Activated CD4-positive, alpha-beta T cell treated with anti-CD3 and anti-CD28 coated beads for 36 hours (primary cell): ENCODE measurements around the gene SPAAR. TPM values are rescaled to one million over a fixed set of nuclear protein-coding genes. Genes with fewer than 3 reads are reported as not detected.

Source experiments
- ATAC-seq: fragments of 200-7000 bp; cut with Tn5 transposase; one replicate; pipeline ENCODE4 v1.10.0; 2021; ENCODE audit warnings: mild to moderate bottlenecking, moderate library complexity
- CTCF ChIA-PET: fragments of 350-600 bp; sonication (Branson Sonifier 250); formaldehyde crosslinking; loops from one replicate; lab custom pipeline; 2021; ENCODE audit warnings: antibody characterized with exemption; lab: Charles Lee
- POLR2A ChIA-PET: fragments of 350-600 bp; sonication (Branson Sonifier 250); formaldehyde crosslinking; loops from one replicate; lab custom pipeline; 2021; ENCODE audit warnings: antibody characterized with exemption, inconsistent platforms; lab: Charles Lee
- DNase-seq: peaks from one replicate; pipeline ENCODE4 v3.0.0-alpha.2; 2020
- H3K27ac Mint-ChIP-seq: one replicate; pipeline ENCODE4 v1.8.0; 2021; ENCODE audit warnings: mixed read lengths
- H3K27me3 Mint-ChIP-seq: one replicate; pipeline ENCODE4 v1.8.0; 2021; ENCODE audit warnings: mixed read lengths
- H3K36me3 Mint-ChIP-seq: one replicate; pipeline ENCODE4 v1.8.0; 2021; ENCODE audit warnings: low read depth, mixed read lengths
- H3K4me1 Mint-ChIP-seq: one replicate; pipeline ENCODE4 v1.8.0; 2021; ENCODE audit warnings: mixed read lengths
- H3K4me3 Mint-ChIP-seq: one replicate; pipeline ENCODE4 v1.8.0; 2021; ENCODE audit warnings: mild to moderate bottlenecking, moderate library complexity, mixed read lengths
- H3K9me3 Mint-ChIP-seq: one replicate; pipeline ENCODE4 v1.8.0; 2021; ENCODE audit warnings: low read depth, mixed read lengths
- intact Hi-C, 2 experiments: fragments of 100-400 bp; cut with DNase I in 1 of 2; cut with micrococcal nuclease in 1 of 2; formaldehyde crosslinking; loops; one replicate each; pipeline versions ENCODE4 v1.14.2 to v1.15.1; 2022 to 2024; cut with DNase I, micrococcal nuclease
- total RNA-seq, 2 experiments: library from RNA; stranded (reverse); gene quantifications; one replicate each; pipeline ENCODE4 v1.2.3, GENCODE V29; 2021

Gene SPAAR
- total RNA-seq, 2 experiments from 2014 or later, result not detected

GRCh38 chr9:35951736-35952135 is 42.4 kb downstream of the SPAAR start:
- ATAC-seq (no peak), DNase-seq (no peak)
- Mint-ChIP-seq H3K4me1 (peaks cover 15% of the 10 kb centered on the region), H3K36me3 (no peaks in the 10 kb centered on the region), H3K4me3 (no peak overlapping the region), H3K9me3 (no peaks in the 10 kb centered on the region), H3K27me3 (peaks cover 5% of the 10 kb centered on the region), H3K27ac (no peak overlapping the region)
- ChIA-PET CTCF (interaction anchor here (1.0 to 2.3 kb wide), 7 partner anchors 9 to 72 kb away, joined by 3 to 17 read pairs (median 6); no protein-coding TSS in a partner anchor), POLR2A (no interaction called here)
- intact Hi-C loops, result loop anchor here in 1 of 2 experiments (10.0 kb wide), 1 partner anchor 373 kb away; no protein-coding TSS in a partner anchor

GRCh38 chr9:35952526-35953191 is 43.4 kb downstream of the SPAAR start:
- H3K27me3 Mint-ChIP-seq, result peaks cover 5% of the 10 kb centered on the region
- H3K36me3 Mint-ChIP-seq, result no peaks in the 10 kb centered on the region
- H3K9me3 Mint-ChIP-seq, result no peaks in the 10 kb centered on the region
- CTCF ChIA-PET, result interaction anchor here (0.6 to 2.3 kb wide), 16 partner anchors 10 to 1404 kb away, joined by 3 to 17 read pairs (median 4); no protein-coding TSS in a partner anchor
- H3K4me1 Mint-ChIP-seq, result peaks cover 15% of the 10 kb centered on the region
- POLR2A ChIA-PET, result no interaction called here
- no peak for DNase-seq
- H3K27ac Mint-ChIP-seq, result no peak overlapping the region
- no peak overlapping the region for H3K4me3 Mint-ChIP-seq
- ATAC-seq, result no peak
- intact Hi-C loops, result loop anchor here in 1 of 2 experiments (10.0 kb wide), 1 partner anchor 372 kb away; no protein-coding TSS in a partner anchor

GRCh38 chr9:35954942-35955546 is 45.8 kb downstream of the SPAAR start:
- ATAC-seq (peak; percentile 83), DNase-seq (peak; percentile 64)
- no peak overlapping the region for H3K27ac Mint-ChIP-seq
- peaks cover 4% of the 10 kb centered on the region for H3K4me1 Mint-ChIP-seq
- no peaks in the 10 kb centered on the region for H3K9me3 Mint-ChIP-seq
- no peaks in the 10 kb centered on the region for H3K36me3 Mint-ChIP-seq
- intact Hi-C loops, result loop anchor here (1.0 to 10.0 kb wide), 4 partner anchors 68 to 370 kb away; no protein-coding TSS in a partner anchor
- ChIA-PET POLR2A (interaction anchor here (0.6 kb wide), 1 partner anchor 1598 kb away, joined by 4 read pairs; no protein-coding TSS in a partner anchor), CTCF (interaction anchor here (0.5 to 7.8 kb wide), 27 partner anchors 9 to 959 kb away, joined by 3 to 121 read pairs (median 4); partner anchors contain the start of genes RECK and TMEM8B)
- H3K27me3 Mint-ChIP-seq, result peaks cover 8% of the 10 kb centered on the region
- no peak overlapping the region for H3K4me3 Mint-ChIP-seq

- H3K27me3 Mint-ChIP-seq, result peaks cover 8% of the 10 kb centered on the region
- intact Hi-C loops, result loop anchor here in 1 of 2 experiments (10.0 kb wide), 1 partner anchor 368 kb away; no protein-coding TSS in a partner anchor
- H3K27ac Mint-ChIP-seq, result no peak overlapping the region
- no peak overlapping the region for H3K4me3 Mint-ChIP-seq
- DNase-seq, result no peak
- H3K9me3 Mint-ChIP-seq, result no peaks in the 10 kb centered on the region
- peaks cover 4% of the 10 kb centered on the region for H3K4me1 Mint-ChIP-seq
- ATAC-seq, result no peak
- CTCF ChIA-PET, result interaction anchor here (0.8 to 7.8 kb wide), 12 partner anchors 12 to 372 kb away, joined by 3 to 121 read pairs (median 5); partner anchors contain the start of gene CLTA
- POLR2A ChIA-PET, result no interaction called here
- no peaks in the 10 kb centered on the region for H3K36me3 Mint-ChIP-seq
Measured at GRCh38 chr9:35956651-35957050, 47.4 kb downstream of the SPAAR start.

- Mint-ChIP-seq H3K4me1 (peaks cover 4% of the 10 kb centered on the region), H3K36me3 (no peaks in the 10 kb centered on the region), H3K27ac (no peak within 1 kb of the TSS), H3K4me3 (no peak within 1 kb of the TSS), H3K27me3 (peaks cover 8% of the 10 kb centered on the region), H3K9me3 (no peaks in the 10 kb centered on the region)
- POLR2A ChIA-PET, result interaction anchor here (0.6 kb wide), 1 partner anchor 80 kb away, joined by 3 read pairs; no protein-coding TSS in a partner anchor
- ATAC-seq, result no peak
- CTCF ChIA-PET, result interaction anchor here (0.6 to 7.8 kb wide), 6 partner anchors 13 to 209 kb away, joined by 4 to 121 read pairs (median 8); no protein-coding TSS in a partner anchor
- intact Hi-C loops, result loop anchor here in 1 of 2 experiments (10.0 kb wide), 1 partner anchor 367 kb away; no protein-coding TSS in a partner anchor
- DNase-seq, result no peak
Measured at GRCh38 chr9:35958104-35958837, 49.0 kb downstream of the SPAAR start, which contains the start of gene OR2S2. OR2S2 (minus strand) TSS chr9:35958154; CDS start chr9:35958098, 56 bp downstream.

- Mint-ChIP-seq H3K4me3 (no peak overlapping the region), H3K9me3 (no peaks in the 10 kb centered on the region), H3K27ac (no peak overlapping the region), H3K4me1 (no peaks in the 10 kb centered on the region), H3K36me3 (no peaks in the 10 kb centered on the region), H3K27me3 (peaks cover 5% of the 10 kb centered on the region)
- intact Hi-C loops, result no loop called here
- DNase-seq (no peak), ATAC-seq (no peak)
- POLR2A ChIA-PET, result no interaction called here
- CTCF ChIA-PET, result interaction anchor here (0.6 to 7.8 kb wide), 6 partner anchors 14 to 207 kb away, joined by 3 to 121 read pairs (median 6); no protein-coding TSS in a partner anchor
Measured at GRCh38 chr9:35960039-35960655, 50.9 kb downstream of the SPAAR start.

Other genes starting within 250 kb of the SPAAR start
- 10 to 100 TPM; 19.1 to 23.1 TPM for gene ARHGEF39, start 244.3 kb upstream of the SPAAR start, total RNA-seq
- 1 to 10 TPM; 2.9 to 3.1 TPM for gene CA9, start 235.6 kb upstream of the SPAAR start, total RNA-seq
- 1 to 10 TPM; 4.3 to 5.5 TPM for gene TPM2, start 219.6 kb upstream of the SPAAR start, total RNA-seq
- 100 to 1,000 TPM; 217 to 238 TPM for gene TLN1, start 177.3 kb upstream of the SPAAR start, total RNA-seq
- gene CREB3, start 176.8 kb upstream of the SPAAR start, total RNA-seq, result 10 to 100 TPM; 24.0 to 26.0 TPM
- 10 to 100 TPM; 19.6 to 23.7 TPM for gene GBA2, start 160.3 kb upstream of the SPAAR start, total RNA-seq
- 10 to 100 TPM; 14.0 to 15.5 TPM for gene RGP1, start 160.2 kb upstream of the SPAAR start, total RNA-seq
- gene MSMP, start 155.2 kb upstream of the SPAAR start, total RNA-seq, result under 1 TPM in 1 of 2 experiments, not detected in 1; 0.39 TPM
- gene NPR2, start 117.9 kb upstream of the SPAAR start, total RNA-seq, result 10 to 100 TPM in 1 of 2 experiments, 1 to 10 TPM in 1; 9.3 to 10.5 TPM
- gene SPAG8, start 97.2 kb upstream of the SPAAR start, total RNA-seq, result 1 to 10 TPM in 1 of 2 experiments, under 1 TPM in 1; 0.85 to 1.7 TPM
- gene HINT2, start 94.4 kb upstream of the SPAAR start, total RNA-seq, result 10 to 100 TPM; 47.4 to 61.1 TPM
- gene FAM221B, start 80.8 kb upstream of the SPAAR start, total RNA-seq, result not detected
- gene TMEM8B, start 80.3 kb upstream of the SPAAR start, total RNA-seq, result 1 to 10 TPM; 5.8 to 6.9 TPM
- not detected for gene OR13J1, start 39.1 kb upstream of the SPAAR start, total RNA-seq
- not detected for gene HRCT1, start 3.3 kb upstream of the SPAAR start, total RNA-seq
- gene OR2S2, start 48.7 kb downstream of the SPAAR start, total RNA-seq, result not detected
- gene RECK, start 127.4 kb downstream of the SPAAR start, total RNA-seq, result 1 to 10 TPM; 5.0 to 5.6 TPM
- gene GLIPR2, start 227.2 kb downstream of the SPAAR start, total RNA-seq, result 10 to 100 TPM; 13.7 to 18.4 TPM